GM19395 (cell line): ENCODE results near the gene KCNAB1.
"Not testable (repeated sequence)": the region's sequence is repeated elsewhere in the genome, so short reads cannot be mapped to it uniquely, and the experiment has no call there.

Experiments
- ATAC-seq: cut with Tn5 transposase; IDR thresholded peaks from one replicate; pipeline ENCODE4 v1.9.1; 2021; ENCODE audit warnings: mild to moderate bottlenecking, moderate library complexity; ENCODE audit not compliant: unreplicated experiment

The KCNAB1 gene

DNA sequence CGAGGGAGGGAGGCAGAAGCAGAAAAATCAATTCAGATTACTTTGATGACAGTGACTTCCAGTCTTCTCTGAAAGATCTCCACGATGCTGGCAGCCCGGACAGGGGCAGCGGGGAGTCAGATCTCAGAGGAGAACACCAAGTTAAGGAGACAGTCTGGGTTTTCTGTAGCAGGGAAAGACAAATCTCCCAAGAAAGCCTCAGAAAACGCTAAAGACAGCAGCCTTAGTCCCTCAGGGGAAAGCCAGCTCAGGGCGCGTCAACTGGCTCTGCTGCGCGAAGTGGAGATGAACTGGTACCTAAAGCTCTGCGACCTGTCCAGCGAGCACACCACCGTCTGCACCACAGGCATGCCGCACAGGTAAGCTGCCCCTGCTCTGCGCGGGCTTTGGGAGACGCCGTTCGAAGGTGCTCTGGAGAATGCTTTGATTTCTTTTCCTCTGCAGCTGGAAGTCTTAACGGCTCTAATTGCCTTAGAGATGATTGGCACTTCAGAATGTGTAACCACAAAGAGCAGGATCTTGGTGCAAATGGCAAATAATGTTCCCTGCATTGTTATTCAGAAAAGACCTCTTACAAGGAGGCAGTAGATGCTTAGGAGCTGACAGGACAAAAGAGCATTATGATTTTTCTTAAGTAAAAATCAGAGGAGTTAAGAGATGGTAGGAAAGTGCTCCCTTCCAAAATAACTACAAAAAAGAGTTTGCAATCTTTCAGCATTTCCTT lies at the start of gene KCNAB1:
KCNAB1 (plus strand) TSS at position 51 of the 724 bp plus-strand sequence.
- no peak for ATAC-seq

DNA sequence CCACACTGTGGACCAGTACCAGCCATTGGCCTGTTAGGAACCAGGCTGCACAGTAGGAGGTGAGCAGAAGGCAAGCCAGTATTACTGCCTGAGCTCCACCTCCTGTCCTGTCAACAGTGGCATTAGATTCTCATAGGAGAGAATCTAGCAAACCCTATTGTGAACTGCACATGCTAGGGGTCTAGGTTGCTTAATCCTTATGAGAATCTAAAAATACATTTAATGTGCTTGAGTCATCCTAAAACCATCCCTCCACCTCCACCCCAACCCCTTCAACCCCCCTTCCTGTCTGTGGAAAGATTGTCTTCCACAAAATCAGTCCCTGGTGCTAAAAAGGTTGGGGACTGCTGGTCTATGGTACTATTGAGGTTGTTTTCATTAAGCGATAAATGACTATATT lies 49.3 kb upstream of the KCNAB1 start:
- ATAC-seq, result no peak

DNA sequence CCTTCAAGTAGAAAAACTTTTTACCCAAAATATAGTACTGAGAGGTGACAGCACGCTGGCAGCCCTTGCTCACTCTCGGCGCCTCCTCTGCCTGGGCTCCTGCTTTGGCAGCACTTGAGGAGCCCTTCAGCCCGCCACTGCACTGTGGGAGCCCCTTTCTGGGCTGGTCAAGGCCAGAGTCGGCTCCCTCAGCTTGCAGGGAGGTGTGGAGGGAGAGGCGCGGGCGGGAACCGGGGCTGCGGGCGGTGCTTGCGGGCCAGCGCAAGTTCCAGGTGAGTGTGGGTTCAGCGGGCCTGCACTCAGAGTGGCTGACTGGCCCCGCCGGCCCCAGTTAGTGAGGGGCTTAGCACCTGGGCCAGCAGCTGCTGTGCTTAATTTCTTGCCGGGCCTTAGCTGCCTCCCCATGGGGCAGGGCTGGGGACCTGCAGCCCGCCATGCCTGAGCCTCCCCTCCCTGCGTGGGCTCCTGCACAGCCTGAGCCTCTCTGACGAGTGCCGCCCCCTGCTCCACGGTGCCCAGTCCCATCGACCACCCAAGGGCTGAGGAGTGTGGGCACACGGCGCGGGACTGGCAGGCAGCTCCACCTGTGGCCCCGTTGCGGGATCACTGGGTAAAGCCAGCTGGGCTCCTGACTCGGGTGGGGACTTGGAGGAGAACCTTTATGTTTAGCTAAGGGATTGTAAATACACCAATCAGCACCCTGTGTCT lies 47.3 kb upstream of the KCNAB1 start:
- ATAC-seq, result not testable (repeated sequence)

DNA sequence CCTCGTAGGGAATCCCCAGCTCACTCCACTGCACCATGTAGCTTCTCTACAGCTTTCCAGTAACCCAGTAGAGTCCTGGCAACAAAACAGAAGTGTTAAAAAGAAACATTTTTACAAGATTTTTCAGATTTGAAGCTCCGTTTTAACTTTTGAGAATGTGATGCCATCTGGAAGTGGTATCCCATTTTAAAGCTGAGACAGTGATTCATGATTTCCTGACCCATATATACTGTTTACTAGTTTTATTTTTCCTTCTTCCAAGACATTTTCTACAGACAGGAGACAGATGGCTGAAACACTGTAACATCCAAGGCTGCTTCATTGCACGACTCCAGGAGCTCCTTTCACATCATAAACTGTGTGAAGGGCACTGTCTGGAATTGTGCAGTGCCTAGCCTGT lies 30.3 kb upstream of the KCNAB1 start:
- ATAC-seq, result no peak

DNA sequence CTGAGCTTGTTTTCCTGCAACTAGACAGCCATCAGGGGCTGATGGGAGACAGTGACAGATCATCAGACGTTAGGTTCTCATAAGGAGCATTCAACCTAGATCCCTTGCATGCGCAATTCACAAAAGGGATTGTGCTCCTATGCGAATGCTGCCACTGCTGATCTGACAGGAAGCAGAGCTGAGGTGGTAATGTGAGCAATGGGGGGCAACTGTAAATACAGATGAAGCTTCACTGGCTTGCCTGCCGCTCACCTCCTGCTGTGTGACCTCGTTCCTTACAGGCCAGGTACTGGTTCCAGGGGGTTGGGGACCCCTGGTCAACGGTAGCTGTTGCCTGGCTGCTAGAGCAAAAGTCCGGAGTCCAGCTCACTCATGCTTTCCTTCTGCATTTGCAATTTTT lies 26.4 kb upstream of the KCNAB1 start:
- ATAC-seq, result no peak

DNA sequence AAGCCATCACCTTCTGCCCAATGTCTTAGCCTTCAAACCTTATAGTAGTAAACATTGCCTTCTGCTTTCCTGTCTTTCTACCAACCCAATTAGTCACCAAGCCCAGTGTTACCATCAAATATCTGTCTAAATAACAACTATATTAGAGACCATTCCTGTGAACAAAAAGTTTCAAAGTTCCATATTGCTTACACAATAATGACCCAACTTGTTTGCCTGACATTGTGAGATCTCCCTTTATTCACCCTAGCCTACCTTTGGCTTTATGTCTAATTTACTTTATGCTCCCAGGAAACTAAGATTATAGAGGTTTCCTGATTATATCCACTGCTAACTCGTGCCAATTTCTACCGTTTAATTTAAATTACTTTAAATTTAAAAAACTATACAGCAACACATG lies 26.0 kb upstream of the KCNAB1 start:
- no peak for ATAC-seq

DNA sequence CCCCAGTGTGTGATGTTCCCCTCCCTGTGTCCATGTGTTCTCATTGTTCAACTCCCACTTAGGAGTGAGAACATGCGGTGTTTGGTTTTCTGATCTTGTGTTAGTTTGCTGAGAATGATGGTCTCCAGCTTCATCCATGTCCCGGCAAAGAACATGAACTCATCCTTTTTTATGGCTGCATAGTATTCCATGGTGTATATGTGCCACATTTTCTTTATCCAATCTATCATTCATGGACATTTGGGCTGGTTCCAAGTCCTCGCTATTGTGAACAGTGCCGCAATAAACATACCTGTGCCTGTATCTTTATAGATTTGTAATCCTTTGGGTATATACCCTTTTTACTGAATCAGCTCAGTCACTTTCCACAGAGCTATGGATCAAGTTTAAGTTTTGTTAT lies 24.7 kb upstream of the KCNAB1 start:
- not testable (repeated sequence) for ATAC-seq

DNA sequence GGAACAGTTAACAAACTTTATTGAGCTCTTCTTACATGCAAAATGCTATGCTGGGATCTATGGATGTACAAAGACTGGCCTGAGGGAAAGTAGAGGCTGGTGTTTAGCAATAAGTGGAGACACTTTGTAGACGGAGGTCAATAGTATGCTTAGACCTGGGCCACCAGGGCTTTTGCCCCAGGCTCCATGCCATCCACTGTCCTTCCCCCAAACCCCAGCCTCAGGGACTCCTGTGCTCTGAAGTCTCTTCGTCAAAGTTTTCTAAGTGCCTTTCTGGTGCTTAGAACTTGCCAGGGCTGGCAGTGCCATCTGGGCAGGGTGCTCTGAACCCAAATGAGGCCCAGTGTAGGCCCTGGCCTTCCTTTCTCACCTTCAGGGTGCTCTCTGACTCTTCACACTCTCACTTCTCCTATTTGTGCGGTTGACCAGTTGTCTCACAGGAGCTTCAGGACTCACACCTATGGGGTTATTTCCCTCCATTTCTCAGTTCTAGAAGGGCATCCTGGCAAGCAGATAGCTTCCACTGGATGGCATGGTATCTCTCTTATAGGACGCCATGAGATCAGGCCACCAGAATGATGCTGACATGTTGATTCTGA lies 21.8 kb upstream of the KCNAB1 start:
- peak; percentile 90 for ATAC-seq

DNA sequence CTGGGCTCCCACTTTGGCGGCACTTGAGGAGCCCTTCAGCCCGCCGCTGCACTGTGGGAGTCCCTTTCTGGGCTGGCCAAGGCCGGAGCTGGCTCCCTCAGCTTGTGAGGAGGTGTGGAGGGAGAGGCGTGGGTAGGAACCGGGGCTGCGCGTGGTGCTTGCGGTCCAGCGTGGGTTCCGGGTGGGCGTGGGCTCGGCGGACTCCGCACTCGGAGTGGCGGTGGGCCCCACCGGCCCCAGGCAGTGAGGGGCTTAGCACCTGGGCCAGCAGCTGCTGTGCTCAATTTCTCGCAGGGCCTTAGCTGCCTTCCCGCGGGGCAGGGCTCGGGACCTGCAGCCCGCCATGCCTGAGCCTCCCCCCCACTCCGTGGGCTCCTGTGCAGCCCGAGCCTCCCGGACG lies 21.0 kb upstream of the KCNAB1 start:
- ATAC-seq, result not testable (repeated sequence)

DNA sequence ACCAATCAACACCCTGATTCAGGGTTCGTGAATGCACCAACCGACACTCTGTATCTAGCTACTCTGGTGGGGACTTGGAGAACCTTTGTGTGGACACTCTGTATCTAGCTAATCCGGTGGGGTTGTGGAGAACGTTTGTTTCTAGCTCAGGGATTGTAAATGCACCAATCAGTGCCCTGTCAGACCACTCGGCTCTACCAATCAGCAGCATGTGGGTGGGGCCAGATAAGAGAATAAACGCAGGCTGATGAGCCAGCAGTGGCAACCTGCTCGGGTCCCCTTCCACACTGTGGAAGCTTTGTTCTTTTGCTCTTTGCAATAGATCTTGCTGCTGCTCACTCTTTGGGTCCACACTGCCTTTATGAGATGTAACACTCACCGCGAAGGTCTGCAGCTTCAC lies 20.4 kb upstream of the KCNAB1 start:
- not testable (repeated sequence) for ATAC-seq

DNA sequence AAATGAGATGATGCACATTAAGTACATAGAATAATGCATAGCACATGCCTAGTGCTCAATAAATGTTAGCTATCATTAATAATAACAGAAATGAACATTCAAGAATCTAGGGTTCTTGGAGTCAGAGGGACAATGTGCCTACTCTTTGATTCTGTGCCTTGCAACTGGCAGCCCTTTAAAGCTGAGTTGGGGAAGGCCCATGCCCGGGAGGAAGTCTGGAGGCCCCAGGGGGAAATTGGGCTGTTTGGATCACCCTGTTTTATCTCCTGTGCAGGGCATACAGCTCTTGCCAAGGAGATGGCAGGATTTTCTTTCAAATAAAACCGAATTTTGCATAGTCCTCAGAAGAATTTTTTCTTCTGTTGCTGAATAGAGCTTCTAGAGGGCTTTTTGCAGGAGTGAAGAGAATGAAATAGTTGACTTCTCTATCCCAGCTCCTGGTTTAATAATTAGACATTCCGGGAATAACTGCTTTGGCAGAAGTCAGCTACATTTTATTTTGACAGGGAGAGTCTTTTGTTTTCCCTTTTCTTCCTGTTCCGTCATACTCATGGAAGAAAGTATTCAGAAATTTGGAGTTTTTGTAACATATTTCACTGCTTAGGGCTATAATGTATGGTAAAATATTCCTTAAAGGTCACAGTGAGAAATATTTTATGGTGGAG lies 18.0 kb upstream of the KCNAB1 start:
- no peak for ATAC-seq

DNA sequence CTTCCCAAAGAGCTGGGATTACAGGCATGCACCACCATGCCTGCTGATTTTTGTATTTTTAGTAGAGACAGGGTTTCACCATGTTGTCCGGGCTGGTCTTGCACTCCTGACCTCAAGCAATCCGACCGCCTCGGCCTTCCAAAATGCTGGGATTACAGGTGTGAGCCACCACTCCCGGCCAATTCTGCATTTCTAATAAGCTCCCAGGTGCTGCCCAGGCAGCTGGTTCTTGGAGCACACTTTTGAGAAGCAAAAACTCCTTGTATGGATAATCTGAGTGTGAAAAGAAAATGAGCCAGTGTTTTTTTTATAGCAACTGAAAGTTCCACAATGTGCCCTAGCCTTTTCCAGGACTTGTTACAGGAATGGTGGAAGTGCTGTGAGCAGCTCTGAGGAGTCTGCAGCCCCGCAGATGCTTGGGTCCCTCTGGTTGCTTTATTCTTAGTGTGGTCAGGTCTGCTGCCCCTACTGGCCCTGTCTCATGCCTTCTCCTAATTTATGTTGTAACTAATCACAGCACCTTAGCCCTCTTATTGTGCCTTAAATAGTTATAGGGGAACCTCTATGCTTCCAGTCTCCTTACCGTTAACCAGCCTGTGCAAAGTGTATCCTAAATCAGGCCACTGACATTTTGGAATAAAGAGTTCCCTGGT lies 13.5 kb upstream of the KCNAB1 start:
- no peak for ATAC-seq

DNA sequence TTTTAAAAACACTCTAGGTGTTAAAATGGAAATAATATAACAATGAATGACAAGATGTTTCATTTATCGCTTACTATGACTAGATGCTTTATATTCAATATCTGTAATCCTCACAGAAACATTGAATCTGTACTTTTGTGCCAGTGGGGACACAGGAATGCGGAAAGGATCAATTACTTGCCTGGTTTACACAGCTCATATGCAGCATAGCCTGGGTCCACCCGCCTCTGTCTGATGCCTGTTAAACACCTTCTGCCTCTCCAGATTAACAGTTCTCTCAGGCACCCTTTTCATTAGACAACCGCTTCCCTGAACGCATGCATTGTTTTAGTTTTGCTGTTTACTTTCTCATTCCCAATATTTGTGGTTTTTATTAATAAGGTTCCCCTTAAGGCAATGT lies 12.9 kb upstream of the KCNAB1 start:
- no peak for ATAC-seq

DNA sequence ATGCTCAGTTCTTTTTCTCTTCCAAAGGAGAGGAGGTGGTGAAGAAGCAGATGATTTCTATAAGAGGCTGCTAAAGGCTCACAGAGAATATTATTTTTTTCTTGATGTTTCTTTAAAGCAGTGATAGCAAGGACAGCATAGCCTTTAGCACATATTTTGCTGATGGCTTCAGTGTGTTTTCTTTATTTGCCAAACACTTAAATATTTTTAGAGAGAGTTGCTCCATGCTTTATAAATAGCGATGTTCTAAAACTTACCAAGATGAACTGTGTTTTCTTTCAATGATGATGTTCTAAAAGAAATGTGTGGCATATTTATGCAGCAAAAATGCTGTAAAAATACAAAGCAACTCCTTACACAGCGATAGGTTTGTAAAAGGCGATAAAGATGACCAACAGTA lies 11.8 kb upstream of the KCNAB1 start:
- ATAC-seq, result no peak

DNA sequence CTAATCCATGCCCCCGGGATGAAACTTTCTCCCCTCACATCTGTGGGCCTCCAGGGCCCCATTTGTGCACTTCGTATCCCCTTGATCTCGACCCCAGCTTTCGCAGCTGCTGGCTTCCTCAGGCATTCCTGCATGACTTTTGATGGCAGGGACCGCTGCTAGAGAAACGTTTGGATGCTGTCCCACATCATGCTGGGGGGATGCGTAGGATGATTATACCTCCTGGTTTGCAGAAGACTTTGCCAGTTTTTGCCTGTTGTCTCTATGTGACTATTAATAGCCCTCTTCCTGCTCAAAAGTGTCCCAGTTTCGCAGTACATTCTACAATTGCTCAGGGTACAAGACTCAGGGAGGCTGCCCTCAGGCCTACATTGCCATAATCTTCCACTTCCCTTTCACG lies 10.4 kb upstream of the KCNAB1 start:
- no peak for ATAC-seq

DNA sequence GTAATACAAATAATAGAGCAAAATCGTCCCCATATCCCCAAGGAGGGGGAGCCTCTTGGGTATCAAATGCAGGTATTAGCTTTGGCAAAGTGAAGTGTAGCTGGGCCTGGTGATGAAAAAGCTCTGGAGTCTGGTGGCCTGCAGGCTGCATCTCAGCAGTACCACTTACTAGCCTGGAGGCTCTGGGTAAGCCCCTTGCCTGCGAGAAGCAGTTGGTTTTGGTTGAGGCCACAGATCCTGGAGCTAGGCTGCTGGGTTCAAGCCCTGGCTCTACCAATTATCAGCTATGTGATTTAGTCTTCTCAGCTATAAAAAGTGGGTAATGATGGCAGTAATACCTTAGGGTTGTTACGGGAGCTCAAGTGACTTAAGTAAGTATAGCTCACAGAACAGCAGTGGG lies 6.1 kb downstream of the KCNAB1 start:
- no peak for ATAC-seq

DNA sequence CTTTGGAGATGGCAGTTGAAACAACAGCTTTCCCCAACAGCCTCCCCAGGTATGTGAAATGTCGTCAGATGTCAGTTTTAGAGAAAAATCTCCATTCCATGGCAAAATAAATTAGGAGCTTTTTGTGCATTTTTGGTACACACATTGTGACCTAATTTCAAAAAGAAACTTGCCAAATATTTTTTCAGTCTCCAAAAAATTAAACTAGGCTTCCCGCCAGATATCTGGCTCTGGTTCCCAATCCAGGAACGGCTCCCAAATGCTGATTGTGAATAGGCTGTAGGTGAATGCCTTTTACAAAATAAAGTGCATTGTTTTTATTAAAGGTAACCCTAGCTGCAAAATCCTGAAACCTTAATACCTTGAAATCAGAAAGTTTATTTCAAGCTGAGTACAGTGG lies 10.9 kb downstream of the KCNAB1 start:
- no peak for ATAC-seq

DNA sequence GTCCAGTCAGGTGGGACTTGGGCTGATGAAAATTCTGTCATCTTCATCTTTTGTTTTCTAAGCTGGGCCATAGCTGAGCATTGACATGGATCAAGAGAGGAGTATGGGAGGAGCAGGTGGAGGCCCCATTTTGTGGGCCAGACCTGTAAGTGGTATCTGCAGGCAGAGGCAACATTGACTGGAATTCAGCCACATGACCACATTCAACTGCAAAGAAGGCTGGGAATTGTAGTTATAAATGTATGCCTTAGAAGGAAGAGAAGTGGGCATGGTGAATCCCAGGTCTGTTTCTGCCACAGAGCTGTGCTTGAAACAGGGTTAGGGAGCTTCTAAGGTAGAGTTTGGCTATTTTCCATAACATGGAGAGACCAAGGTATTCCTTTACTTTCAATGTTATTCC lies 11.4 kb downstream of the KCNAB1 start:
- ATAC-seq, result no peak

DNA sequence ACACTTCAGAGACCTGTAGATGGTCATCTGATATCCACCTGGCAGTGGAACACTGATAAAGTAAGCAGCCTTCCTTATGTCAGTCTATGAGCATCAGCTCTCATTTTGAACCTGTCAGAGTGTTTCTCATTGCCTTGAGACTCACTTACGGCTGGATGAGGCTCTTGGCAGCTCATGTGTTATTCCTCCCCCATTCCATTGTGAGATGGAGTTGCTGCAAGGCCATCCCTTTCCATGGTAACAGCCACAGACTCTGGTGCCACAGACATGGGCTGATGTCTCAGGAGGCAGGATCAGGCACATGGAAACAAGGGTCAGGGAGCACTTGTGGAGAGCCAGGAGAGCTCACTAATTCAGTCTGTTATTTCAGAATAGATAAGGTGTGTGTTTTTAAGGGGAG lies 11.9 kb downstream of the KCNAB1 start:
- no peak for ATAC-seq

DNA sequence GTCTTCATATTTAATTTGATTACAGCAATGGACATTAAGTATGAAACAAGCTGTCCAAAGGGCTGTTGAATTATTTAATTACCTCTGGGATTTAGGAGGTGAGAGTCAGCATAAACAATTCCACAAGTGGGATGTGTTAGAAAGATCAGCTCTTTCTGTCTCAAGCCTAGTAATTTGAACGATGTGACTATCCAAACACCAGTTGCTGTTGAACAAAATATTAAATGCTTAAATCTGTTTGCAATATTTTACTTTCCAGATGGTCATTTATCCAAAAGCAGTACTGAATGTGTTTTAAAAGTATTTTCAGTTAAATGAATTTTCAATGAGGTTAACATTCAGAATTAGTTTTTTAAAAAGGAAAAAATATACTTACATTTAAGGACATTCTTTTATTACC lies 12.7 kb downstream of the KCNAB1 start:
- ATAC-seq, result no peak

DNA sequence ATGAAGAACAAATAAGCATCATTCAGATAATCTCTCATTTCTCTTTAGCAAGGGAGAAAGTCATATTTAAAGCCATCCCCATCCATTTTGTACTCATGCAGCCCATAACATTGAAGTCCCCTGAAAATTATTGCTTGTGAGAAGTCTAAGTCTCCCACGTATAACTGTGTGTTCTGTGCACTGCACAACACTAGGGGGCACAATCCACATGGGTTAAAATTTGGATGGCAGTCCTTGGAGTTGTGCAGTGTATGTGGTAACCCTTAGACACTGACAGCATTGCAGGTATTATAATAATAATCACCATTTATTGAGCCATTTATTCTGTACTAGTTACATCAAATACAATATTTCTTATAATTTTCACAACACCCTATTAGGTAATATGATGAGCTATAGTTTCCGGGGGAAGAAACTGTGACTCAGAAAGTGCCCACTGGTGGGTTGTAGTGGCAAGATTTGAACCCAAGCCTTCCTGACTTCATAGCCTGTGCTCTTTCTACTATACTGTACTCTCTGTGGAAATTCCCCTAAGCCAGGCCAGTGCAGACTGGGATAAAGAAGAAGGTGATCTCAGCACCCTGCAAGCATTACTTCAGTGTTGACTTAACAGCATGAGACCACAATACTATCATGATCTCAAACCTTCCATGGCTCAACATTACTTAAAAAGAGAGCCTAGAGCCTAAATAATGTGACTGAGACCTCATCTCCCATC lies 15.7 kb downstream of the KCNAB1 start:
- ATAC-seq, result no peak
